Mucosa of stomach (tissue), 1 donor: ENCODE results near the gene HSF4.

Experiments used
- H3K27me3 ChIP-seq: one replicate; pipeline ENCODE4 v1.7.0; 2013; ENCODE audit warnings: mild to moderate bottlenecking, low read length; ENCODE audit not compliant: control insufficient read depth, insufficient read depth
- H3K36me3 ChIP-seq: one replicate; pipeline ENCODE4 v1.7.0; 2013; ENCODE audit warnings: low read length; ENCODE audit not compliant: control insufficient read depth, insufficient read depth
- H3K4me1 ChIP-seq: one replicate; pipeline ENCODE4 v1.7.0; 2013; ENCODE audit warnings: mild to moderate bottlenecking, low read length; ENCODE audit not compliant: control insufficient read depth, insufficient read depth
- H3K4me3 ChIP-seq: one replicate; pipeline ENCODE4 v1.7.0; 2013; ENCODE audit warnings: low read length
- H3K9ac ChIP-seq: one replicate; pipeline ENCODE4 v1.7.0; 2013; ENCODE audit warnings: mild to moderate bottlenecking, low read length, moderate library complexity
- H3K9me3 ChIP-seq: one replicate; pipeline ENCODE4 v1.7.0; 2013; ENCODE audit warnings: mild to moderate bottlenecking, low read length, moderate library complexity; ENCODE audit not compliant: control insufficient read depth
- donor health status: Pancreatic carcinoma.

HSF4 gene

GRCh38 chr16:67192781-67193361 lies 28.3 kb downstream of the HSF4 start:
- peak overlapping the region; percentile 84 for H3K9ac ChIP-seq
- peaks cover 41% of the 10 kb centered on the region for H3K4me1 ChIP-seq
- peaks cover 21% of the 10 kb centered on the region for H3K36me3 ChIP-seq

GRCh38 chr16:67193536-67193935 lies 29.0 kb downstream of the HSF4 start:
- no peaks in the 10 kb centered on the region for H3K9me3 ChIP-seq
- no peaks in the 10 kb centered on the region for H3K27me3 ChIP-seq
- H3K4me3 ChIP-seq: peak overlapping the region; percentile 71
- H3K4me1 ChIP-seq: peaks cover 48% of the 10 kb centered on the region
- H3K36me3 ChIP-seq: peaks cover 25% of the 10 kb centered on the region
- H3K9ac ChIP-seq: peak overlapping the region; percentile 84

More at GRCh38 chr16:67192781-67193361, 28.3 kb downstream of the HSF4 start:
- Histone ChIP-seq H3K27me3 (no peaks in the 10 kb centered on the region), H3K9me3 (no peaks in the 10 kb centered on the region), H3K4me3 (peak overlapping the region; percentile 71)

DNA sequence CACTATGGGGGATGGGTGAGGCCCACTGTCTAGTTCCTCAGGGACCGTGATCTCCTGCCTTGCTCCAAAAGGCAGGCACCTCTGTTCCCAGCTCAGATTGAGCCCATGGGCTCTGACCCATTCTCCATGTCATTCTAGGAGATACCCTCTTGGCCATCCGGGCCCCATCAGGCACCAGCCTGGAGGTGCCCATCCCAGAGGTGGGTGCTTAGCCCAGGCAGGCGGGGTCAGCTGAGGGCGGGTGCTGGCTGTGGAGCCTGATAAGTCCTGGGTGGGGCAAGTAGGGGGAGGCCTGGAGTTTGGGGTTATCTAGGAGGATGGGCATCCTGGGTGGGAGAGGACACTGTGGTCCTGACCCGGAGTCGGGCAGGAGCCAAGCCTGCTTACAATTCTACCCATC lies 29.7 kb downstream of the HSF4 start:
- H3K36me3 ChIP-seq: peaks cover 25% of the 10 kb centered on the region
- H3K4me1 ChIP-seq: peaks cover 51% of the 10 kb centered on the region
- H3K9me3 ChIP-seq: no peaks in the 10 kb centered on the region
- H3K4me3 ChIP-seq: no peak overlapping the region
- H3K9ac ChIP-seq: no peak overlapping the region
- H3K27me3 ChIP-seq: no peaks in the 10 kb centered on the region

GRCh38 chr16:67195676-67196075 lies 31.1 kb downstream of the HSF4 start:
- peaks cover 28% of the 10 kb centered on the region for H3K36me3 ChIP-seq
- H3K4me1 ChIP-seq: peaks cover 53% of the 10 kb centered on the region
- no peak overlapping the region for H3K9ac ChIP-seq

GRCh38 chr16:67196881-67197280 lies 32.3 kb downstream of the HSF4 start:
- Histone ChIP-seq H3K4me3 (no peak overlapping the region), H3K36me3 (peaks cover 28% of the 10 kb centered on the region), H3K9me3 (no peaks in the 10 kb centered on the region), H3K4me1 (peaks cover 44% of the 10 kb centered on the region), H3K9ac (no peak overlapping the region), H3K27me3 (no peaks in the 10 kb centered on the region)

More at GRCh38 chr16:67195676-67196075, 31.1 kb downstream of the HSF4 start:
- Histone ChIP-seq H3K4me3 (no peak overlapping the region), H3K9me3 (no peaks in the 10 kb centered on the region), H3K27me3 (no peaks in the 10 kb centered on the region)

GRCh38 chr16:67197704-67198103 lies 33.2 kb downstream of the HSF4 start:
- Histone ChIP-seq H3K4me3 (no peak overlapping the region), H3K4me1 (peaks cover 42% of the 10 kb centered on the region), H3K36me3 (peaks cover 28% of the 10 kb centered on the region), H3K9me3 (no peaks in the 10 kb centered on the region), H3K9ac (peak overlapping the region; percentile 32), H3K27me3 (no peaks in the 10 kb centered on the region)

DNA sequence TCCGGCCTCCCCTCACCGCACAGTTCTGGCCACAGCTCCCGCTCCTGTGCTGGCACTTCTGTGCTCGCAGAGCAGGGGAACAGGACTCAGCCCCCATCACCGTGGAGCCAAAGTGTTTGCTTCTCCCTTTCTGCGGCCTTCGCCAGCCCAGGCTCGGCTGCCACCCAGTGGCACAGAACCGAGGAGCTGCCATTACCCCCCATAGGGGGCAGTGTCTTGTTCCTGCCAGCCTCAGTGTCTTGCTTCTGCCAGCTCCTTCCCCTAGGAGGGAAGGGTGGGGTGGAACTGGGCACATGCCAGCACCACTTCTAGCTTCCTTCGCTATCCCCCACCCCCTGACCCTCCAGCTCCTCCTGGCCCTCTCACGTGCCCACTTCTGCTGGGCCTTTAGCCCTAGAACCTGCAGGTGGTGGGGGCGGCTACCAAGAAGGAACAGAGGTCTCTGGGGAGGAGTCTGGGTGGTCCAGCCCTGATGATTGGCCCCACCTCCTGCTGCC lies 33.7 kb downstream of the HSF4 start:
- H3K4me1 ChIP-seq: peaks cover 37% of the 10 kb centered on the region
- H3K9me3 ChIP-seq: no peaks in the 10 kb centered on the region
- no peaks in the 10 kb centered on the region for H3K27me3 ChIP-seq
- peak overlapping the region; percentile 32 for H3K9ac ChIP-seq
- H3K4me3 ChIP-seq: no peak overlapping the region
- H3K36me3 ChIP-seq: peaks cover 28% of the 10 kb centered on the region

DNA sequence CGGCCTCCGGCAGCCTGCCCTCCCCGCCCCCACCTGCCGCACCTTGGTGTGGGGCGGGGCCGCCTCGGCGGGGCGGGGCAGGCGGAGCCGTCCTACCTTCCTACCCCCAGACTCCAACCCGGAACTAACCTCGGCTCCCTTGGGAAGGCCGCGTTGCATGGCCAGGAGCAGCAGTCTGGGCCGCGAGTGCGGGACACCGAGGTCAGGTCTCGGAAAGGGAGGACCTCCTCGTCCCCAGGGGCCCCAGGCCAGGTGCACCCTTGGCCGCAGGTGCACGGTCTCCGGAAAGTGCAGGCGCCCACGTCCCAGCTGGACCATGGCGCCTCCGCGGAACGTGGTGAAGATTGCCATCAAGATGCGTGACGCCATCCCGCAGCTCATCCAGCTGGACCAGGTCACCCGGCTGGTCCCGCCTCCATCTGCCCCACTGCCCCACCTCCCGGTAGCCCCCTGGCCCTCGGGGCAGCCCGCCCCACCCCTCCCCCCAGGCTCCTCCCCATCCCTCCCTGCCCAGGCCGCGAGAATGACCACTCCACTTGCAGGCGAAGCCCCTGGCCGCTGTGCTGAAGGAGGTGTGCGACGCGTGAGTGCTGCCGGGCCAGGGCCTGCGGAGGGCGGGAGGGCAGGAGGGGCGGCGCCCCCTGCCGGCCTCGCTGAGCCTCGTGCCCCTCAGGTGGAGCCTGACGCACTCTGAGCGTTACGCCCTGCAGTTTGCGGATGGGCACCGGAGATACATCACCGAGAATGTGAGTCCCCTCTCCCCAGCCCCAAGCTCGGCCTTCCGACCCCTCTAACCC lies 34.7 kb downstream of the HSF4 start, which contains the start of gene ELMO3:
Gene ELMO3 (plus strand): TSS at position 121 of the 797 bp plus-strand sequence. CDS start 196 bp downstream, at position 317.
- Histone ChIP-seq H3K27me3 (no peaks in the 10 kb centered on the region), H3K36me3 (peaks cover 28% of the 10 kb centered on the region), H3K4me1 (peaks cover 27% of the 10 kb centered on the region), H3K9me3 (no peaks in the 10 kb centered on the region), H3K4me3 (peak within 1 kb of the TSS; percentile 41), H3K9ac (peak within 1 kb of the TSS; percentile 80)

- Histone ChIP-seq H3K4me3 (peak overlapping the region; percentile 18), H3K4me1 (peaks cover 24% of the 10 kb centered on the region), H3K27me3 (no peaks in the 10 kb centered on the region), H3K36me3 (peaks cover 23% of the 10 kb centered on the region), H3K9ac (peak overlapping the region; percentile 80), H3K9me3 (no peaks in the 10 kb centered on the region)
Measured at GRCh38 chr16:67199808-67200198, 35.3 kb downstream of the HSF4 start.

DNA sequence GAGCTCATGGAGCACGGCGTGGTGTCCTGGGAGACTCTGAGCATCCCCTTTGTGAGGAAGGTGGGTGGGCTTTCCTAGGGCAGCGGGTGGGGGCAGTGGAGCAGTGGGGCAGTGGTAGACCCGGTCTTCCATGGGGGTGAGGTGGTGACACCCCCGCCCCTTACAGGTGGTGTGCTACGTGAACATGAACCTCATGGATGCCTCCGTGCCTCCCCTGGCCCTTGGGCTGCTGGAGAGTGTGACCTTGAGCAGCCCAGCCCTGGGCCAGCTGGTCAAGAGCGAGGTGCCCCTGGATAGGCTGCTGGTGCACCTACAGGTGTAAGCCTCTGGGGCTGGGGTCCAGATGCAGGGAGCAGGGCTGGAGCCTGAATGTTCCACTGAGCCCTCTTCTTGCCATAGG lies 35.9 kb downstream of the HSF4 start:
- Histone ChIP-seq H3K36me3 (peaks cover 19% of the 10 kb centered on the region), H3K9ac (no peak overlapping the region), H3K27me3 (no peaks in the 10 kb centered on the region), H3K4me1 (peaks cover 24% of the 10 kb centered on the region), H3K4me3 (no peak overlapping the region), H3K9me3 (no peaks in the 10 kb centered on the region)

DNA sequence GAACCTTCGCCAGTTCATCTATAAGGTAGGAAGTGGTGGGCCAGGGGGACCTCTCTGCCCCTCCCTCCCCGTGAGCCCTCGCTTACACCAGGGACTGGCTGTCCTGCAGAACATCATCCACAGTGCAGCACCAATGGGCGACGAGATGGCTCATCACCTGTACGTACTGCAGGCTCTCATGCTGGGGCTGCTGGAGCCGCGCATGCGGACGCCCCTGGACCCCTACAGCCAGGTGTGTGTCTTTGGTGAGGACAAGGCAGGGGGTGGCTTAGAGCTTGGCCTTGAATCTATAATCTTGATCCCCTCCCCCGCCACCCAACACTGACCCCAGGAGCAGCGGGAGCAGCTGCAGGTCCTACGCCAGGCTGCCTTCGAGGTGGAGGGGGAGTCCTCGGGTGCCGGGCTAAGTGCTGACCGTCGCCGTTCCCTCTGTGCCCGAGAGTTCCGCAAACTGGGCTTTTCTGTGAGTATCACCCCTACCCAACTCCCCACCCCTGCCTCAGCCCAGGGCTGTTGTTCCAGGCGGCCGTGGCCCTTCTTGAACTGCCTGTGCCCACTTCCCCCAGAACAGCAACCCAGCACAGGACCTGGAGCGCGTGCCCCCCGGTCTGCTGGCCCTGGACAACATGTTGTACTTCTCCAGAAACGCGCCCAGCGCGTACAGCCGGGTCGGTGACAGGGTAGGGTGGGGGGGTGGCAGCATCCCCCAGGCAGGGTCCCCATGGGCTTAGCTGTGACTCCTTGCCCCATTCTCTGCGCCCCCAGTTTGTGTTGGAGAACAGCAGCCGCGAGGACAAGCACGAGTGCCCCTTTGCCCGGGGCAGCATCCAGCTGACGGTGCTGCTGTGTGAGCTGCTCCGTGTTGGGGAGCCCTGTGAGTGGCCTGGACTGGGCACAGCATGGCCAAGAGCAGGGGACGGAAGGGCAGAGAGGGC lies 37.1 kb downstream of the HSF4 start:
- H3K4me1 ChIP-seq: peaks cover 24% of the 10 kb centered on the region
- H3K36me3 ChIP-seq: peaks cover 14% of the 10 kb centered on the region
- no peaks in the 10 kb centered on the region for H3K9me3 ChIP-seq
- no peak overlapping the region for H3K9ac ChIP-seq
- H3K4me3 ChIP-seq: no peak overlapping the region
- no peaks in the 10 kb centered on the region for H3K27me3 ChIP-seq
